GM12892 (cell line): ENCODE results near the gene LRRC1.

Source experiments
- POLR2AphosphoS5 ChIP-seq: IDR thresholded peaks from 2 replicates; pipeline ENCODE4 v1.6.1; 2011; ENCODE audit warnings: low read depth, low read length, control low read depth
- TAF1 ChIP-seq: IDR thresholded peaks from 2 replicates; pipeline ENCODE4 v1.6.1; 2011; ENCODE audit warnings: low read depth, mild to moderate bottlenecking, control low read depth, low read length, borderline replicate concordance

- TF ChIP-seq POLR2AphosphoS5, result no peak
- no peak for TF ChIP-seq TAF1
Measured at GRCh38 chr6:53903357-53903756, 108.6 kb downstream of the LRRC1 start.
